Testis (tissue), 2 donors: ENCODE results near the gene KLHL11.

ENCODE experiments used
- CTCF ChIP-seq, 3 experiments: fragments of 450-650 bp in 2 of 3; fragments of 200-600 bp in 1 of 3; sonication (generic) in 1 of 3; IDR thresholded peaks; one replicate each; pipeline ENCODE4 v1.5.1; 2016 to 2019; ENCODE audit warnings: antibody characterized with exemption in 3 of 3, mild to moderate bottlenecking in 2 of 3, moderate library complexity in 1 of 3
- POLR2A ChIP-seq: fragments of 450-650 bp; IDR thresholded peaks from one replicate; pipeline ENCODE4 v1.6.1; 2017; ENCODE audit warnings: antibody characterized with exemption, mild to moderate bottlenecking, moderate library complexity

GRCh38 chr17:41816637-41817320, 48.4 kb downstream of the KLHL11 start:
- TF ChIP-seq POLR2A (no peak), CTCF (IDR thresholded peaks at IDR 0.05) (no peak)
